GM12864 (cell line): ENCODE data around the gene TACC3.

Experiments
- DNase-seq: peaks from one replicate; pipeline ENCODE4 v3.0.0-alpha.2; 2011; ENCODE audit warnings: low read depth
- H3K4me3 ChIP-seq: 2 replicates; pipeline ENCODE4 v1.5.1; 2011; ENCODE audit warnings: mild to moderate bottlenecking, low read depth, low read length, control low read depth
- CTCF ChIP-seq: IDR thresholded peaks from 2 replicates; pipeline ENCODE4 v1.5.1; 2011; ENCODE audit warnings: low read depth, mild to moderate bottlenecking, moderate library complexity, low read length, control low read depth, inconsistent platforms; ENCODE audit errors: missing control alignments

TACC3 gene

GRCh38 chr4:1678244-1678643, 43.1 kb upstream of the TACC3 start:
- no peak for DNase-seq
- H3K4me3 ChIP-seq: no peak overlapping the region
- no peak for TF ChIP-seq CTCF

GRCh38 chr4:1682860-1683259, 38.5 kb upstream of the TACC3 start:
- no peak for TF ChIP-seq CTCF
- no peak for DNase-seq
- H3K4me3 ChIP-seq: no peak overlapping the region; the same call in 1 of the 2 replicates

GRCh38 chr4:1683261-1683735, 38.0 kb upstream of the TACC3 start:
- DNase-seq: no peak
- no peak for TF ChIP-seq CTCF
- H3K4me3 ChIP-seq: peak overlapping the region; percentile 65

GRCh38 chr4:1683736-1684505, 37.4 kb upstream of the TACC3 start, which contains the start of gene FAM53A:
Gene FAM53A, minus strand, starts transcription at chr4:1684313. Its CDS starts 15,572 bp downstream, at chr4:1668741.
- peak within 1 kb of the TSS; percentile 65 for H3K4me3 ChIP-seq
- peak; percentile 30 for DNase-seq
- no peak for TF ChIP-seq CTCF

- DNase-seq: no peak
- TF ChIP-seq CTCF: no peak
- H3K4me3 ChIP-seq: peak overlapping the region; percentile 42
Observed at GRCh38 chr4:1684506-1685234, 36.7 kb upstream of the TACC3 start.

- no peak for DNase-seq
- peak overlapping the region; percentile 42; the same call in 1 of the 2 replicates for H3K4me3 ChIP-seq
- TF ChIP-seq CTCF: no peak
Observed at GRCh38 chr4:1685235-1686150, 35.8 kb upstream of the TACC3 start.
